Mucosa of rectum (tissue), 2 donors: ENCODE data around the gene GSTK1.
"Not testable (repeated sequence)": the region's sequence is repeated elsewhere in the genome, so short reads cannot be mapped to it uniquely, and the experiment has no call there.

ENCODE experiments used
- H3K27ac ChIP-seq, 2 donors: one replicate each; pipeline ENCODE4 v1.7.0; 2013; ENCODE audit warnings: inconsistent platforms in 2 of 2, low read depth in 2 of 2, low read length in 2 of 2
- H3K27me3 ChIP-seq, 2 donors: one replicate each; pipeline ENCODE4 v1.7.0; 2013; ENCODE audit warnings: low read length in 2 of 2; ENCODE audit not compliant: control insufficient read depth in 2 of 2, insufficient read depth in 2 of 2
- H3K36me3 ChIP-seq, 2 donors: one replicate each; pipeline ENCODE4 v1.7.0; 2013; ENCODE audit warnings: low read length in 2 of 2; ENCODE audit not compliant: control insufficient read depth in 2 of 2, insufficient read depth in 2 of 2
- H3K4me1 ChIP-seq, 2 donors: one replicate each; pipeline ENCODE4 v1.7.0; 2013; ENCODE audit warnings: low read length in 2 of 2, mild to moderate bottlenecking in 1 of 2; ENCODE audit not compliant: control insufficient read depth in 2 of 2, insufficient read depth in 2 of 2
- H3K4me3 ChIP-seq, 2 donors: one replicate each; pipeline ENCODE4 v1.7.0; 2013; ENCODE audit warnings: low read length in 2 of 2
- H3K9ac ChIP-seq, 2 donors: one replicate each; pipeline ENCODE4 v1.7.0; 2013; ENCODE audit warnings: low read length in 2 of 2, low read depth in 1 of 2, mild to moderate bottlenecking in 1 of 2
- H3K9me3 ChIP-seq, 2 donors: one replicate each; pipeline ENCODE4 v1.7.0; 2013; ENCODE audit warnings: low read length in 2 of 2; ENCODE audit not compliant: control insufficient read depth in 2 of 2
- donor health status: healthy.
- donor health status: Normal muscosa, but diverticular disease.

The GSTK1 gene

DNA sequence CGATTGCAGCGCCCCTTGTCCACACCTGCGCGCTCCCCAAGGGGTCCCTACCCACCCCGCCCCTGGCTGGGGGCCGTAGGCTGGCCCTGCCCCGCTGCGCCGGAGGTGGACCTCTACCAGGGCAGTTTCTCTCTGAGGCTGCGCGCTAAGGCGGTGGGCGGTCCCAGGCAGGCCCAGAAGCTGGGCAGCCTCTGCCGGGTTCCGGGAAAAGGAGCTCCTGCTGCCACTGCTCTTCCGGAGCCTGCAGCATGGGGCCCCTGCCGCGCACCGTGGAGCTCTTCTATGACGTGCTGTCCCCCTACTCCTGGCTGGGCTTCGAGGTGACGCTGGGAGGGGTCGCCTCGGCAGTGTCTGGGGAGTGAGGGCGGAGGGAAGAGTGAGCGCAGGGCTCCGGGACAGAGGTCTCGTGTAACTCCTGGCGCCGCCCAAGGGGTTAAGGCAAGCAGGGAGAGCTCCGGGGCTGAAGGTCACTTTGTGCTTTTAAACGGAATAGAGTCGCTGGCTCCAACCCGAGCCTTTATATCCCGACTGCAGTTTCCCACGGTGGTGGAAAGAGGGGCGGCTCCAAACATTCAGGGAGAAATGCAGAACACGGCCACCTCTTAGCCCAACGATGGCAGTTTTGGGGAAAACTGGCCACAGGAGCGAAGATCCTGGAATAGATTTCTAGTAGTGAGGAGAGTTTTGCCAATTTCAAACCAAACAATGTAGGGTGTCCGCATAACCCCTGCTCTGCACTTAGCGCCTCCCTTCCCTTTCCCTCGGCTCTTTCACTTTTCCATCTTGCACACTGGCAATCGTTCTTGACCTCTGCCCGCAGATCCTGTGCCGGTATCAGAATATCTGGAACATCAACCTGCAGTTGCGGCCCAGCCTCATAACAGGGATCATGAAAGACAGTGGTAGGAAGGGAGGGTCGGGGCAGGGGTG is at the start of gene GSTK1:
Gene GSTK1 (plus strand): TSS at position 176 of the 930 bp plus-strand sequence. CDS start 73 bp downstream, at position 249.
- Histone ChIP-seq H3K9ac (peak within 1 kb of the TSS; percentile 82 to 84), H3K4me1 (peaks cover 17 to 36% of the 10 kb centered on the region in 2 donors), H3K4me3 (peak within 1 kb of the TSS; percentile 75 to 90), H3K27ac (peak within 1 kb of the TSS; percentile 88 to 95), H3K27me3 (no peaks in the 10 kb centered on the region), H3K9me3 (no peaks in the 10 kb centered on the region), H3K36me3 (peaks cover 14 to 28% of the 10 kb centered on the region in 2 donors)

DNA sequence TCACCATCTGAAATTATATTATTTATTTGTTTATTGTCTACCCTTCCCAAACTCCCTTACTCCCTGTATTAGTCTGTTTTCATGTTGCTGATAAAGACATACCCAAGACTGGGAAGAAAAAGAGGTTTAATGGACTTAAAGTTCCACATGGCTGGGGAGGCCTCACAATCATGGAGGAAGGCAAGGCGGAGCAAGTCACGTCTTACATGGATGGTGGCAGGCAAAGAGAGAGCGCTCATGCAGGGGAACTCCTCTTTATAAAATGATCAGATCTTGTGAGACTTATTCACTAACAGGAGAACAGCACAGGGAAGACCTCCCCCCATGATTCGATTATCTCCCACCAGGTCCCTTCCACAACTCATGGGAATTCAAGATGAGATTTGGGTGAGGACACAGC is 49.8 kb upstream of the GSTK1 start:
- not testable (repeated sequence) for H3K36me3 ChIP-seq, H3K27ac ChIP-seq, H3K9me3 ChIP-seq, H3K27me3 ChIP-seq, H3K9ac ChIP-seq, H3K4me3 ChIP-seq, H3K4me1 ChIP-seq

DNA sequence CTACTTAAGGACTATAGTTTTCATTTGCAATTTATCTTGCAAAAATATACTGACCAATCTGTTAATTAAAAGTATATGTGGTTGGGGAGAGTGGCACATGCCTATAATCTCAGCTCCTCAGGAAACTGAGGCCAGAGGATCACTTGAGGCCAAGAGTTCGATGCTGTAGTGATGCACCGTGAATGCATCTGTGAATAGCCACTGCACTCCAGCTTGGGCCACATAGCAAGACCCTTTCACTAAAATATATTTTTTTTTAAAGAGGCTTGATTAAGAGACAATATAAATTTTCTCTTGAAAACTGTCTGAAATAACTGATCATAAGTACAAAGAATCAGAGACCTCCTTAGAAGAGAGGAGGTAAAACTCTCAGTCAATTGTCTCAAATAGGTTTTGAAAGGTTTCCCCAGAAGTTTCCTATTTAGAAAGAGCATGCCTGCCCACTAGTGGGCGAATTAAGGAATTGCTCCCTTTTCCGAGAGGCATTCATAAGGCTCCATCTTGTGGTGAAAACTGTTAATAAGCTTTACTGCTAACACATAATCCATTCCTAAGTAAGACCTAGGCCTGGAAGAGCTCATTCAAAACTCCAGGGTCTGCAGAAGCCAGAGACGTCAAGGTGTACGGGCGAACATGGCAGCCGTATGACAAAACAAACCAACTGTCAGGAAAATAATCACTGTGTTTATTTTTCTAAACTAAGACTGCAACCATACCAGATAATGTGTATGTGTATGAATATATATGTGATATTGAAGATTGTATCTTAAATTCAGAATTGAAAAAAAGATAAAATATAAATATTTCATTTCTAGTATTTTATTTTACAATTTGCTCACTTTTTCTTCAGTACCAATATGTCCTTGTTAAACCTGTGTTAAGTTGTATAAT is 48.2 kb upstream of the GSTK1 start:
- Histone ChIP-seq H3K27ac (no peak overlapping the region), H3K9ac (no peak overlapping the region), H3K36me3 (no peaks in the 10 kb centered on the region)

DNA sequence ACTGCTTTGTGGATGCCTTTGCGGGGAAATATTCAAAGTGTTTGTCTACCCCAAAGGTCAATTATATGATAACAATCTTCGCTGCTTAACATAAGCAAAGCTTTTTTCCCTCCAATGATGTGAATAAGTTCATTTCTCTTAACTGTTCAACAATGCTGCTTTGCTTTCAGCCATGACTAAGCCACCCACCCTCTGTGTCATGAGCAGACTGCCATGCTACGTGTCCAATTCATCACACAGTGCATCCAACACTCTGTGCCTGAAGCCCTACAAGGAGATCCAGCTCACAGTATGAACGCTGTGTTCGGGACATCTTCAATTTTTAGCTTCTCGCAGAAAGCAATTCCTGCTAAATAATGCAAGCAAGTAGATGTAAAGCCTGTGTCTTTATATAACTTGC is 47.1 kb upstream of the GSTK1 start:
- Histone ChIP-seq H3K4me1 (no peaks in the 10 kb centered on the region), H3K9ac (no peak overlapping the region), H3K9me3 (no peaks in the 10 kb centered on the region), H3K36me3 (no peaks in the 10 kb centered on the region), H3K4me3 (no peak overlapping the region), H3K27ac (no peak overlapping the region), H3K27me3 (peaks cover 0 to 3% of the 10 kb centered on the region in 2 donors)

More for the DNA sequence above, 48.2 kb upstream of the GSTK1 start:
- Histone ChIP-seq H3K4me3 (no peak overlapping the region), H3K9me3 (no peaks in the 10 kb centered on the region), H3K4me1 (no peaks in the 10 kb centered on the region), H3K27me3 (peaks cover 0 to 3% of the 10 kb centered on the region in 2 donors)

DNA sequence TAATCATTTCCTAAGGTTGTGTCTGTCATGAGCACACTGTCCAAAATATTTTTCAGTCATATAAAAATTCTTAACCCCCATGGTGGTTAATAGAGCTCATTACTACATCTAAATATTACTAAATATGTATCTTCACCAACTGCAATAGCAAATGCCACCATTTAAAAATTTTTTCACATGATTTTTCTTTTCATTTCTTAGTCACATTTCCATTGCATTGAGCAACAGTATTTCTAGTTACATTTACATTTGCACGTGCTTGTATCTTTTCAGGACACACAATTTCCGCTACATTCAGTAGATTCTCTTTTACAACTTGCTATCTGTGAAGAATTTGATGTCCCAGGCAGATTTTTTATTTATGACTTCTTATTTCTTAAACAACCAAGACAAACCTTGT is 46.6 kb upstream of the GSTK1 start:
- H3K9me3 ChIP-seq: no peaks in the 10 kb centered on the region
- no peak overlapping the region for H3K27ac ChIP-seq
- H3K4me1 ChIP-seq: no peaks in the 10 kb centered on the region
- H3K4me3 ChIP-seq: no peak overlapping the region
- no peaks in the 10 kb centered on the region for H3K36me3 ChIP-seq
- no peak overlapping the region for H3K9ac ChIP-seq
- peaks cover 0 to 3% of the 10 kb centered on the region in 2 donors for H3K27me3 ChIP-seq

DNA sequence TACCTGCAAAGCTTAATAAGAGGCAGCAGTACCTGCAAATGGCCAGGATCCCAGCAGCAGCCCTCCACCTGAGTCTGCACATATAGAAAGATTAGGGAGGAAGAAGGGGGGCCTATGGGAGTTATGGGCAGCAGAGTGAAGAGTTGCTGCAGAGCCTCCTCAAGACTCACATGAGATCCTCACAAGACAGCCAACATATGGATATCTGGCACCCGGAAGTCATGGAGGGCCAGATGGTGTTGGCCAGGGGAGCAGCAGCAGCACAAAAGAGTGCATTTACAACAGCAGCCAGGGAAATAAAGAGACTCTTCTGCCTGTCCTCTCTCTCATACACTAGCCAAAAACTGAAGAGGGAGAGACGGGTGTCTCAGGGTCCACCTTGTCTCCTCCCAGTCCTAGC is 45.4 kb upstream of the GSTK1 start:
- H3K36me3 ChIP-seq: no peaks in the 10 kb centered on the region
- H3K4me3 ChIP-seq: no peak overlapping the region
- H3K9me3 ChIP-seq: no peaks in the 10 kb centered on the region
- H3K4me1 ChIP-seq: no peaks in the 10 kb centered on the region
- H3K27ac ChIP-seq: no peak overlapping the region
- H3K9ac ChIP-seq: no peak overlapping the region
- H3K27me3 ChIP-seq: peaks cover 3% of the 10 kb centered on the region in 2 donors

DNA sequence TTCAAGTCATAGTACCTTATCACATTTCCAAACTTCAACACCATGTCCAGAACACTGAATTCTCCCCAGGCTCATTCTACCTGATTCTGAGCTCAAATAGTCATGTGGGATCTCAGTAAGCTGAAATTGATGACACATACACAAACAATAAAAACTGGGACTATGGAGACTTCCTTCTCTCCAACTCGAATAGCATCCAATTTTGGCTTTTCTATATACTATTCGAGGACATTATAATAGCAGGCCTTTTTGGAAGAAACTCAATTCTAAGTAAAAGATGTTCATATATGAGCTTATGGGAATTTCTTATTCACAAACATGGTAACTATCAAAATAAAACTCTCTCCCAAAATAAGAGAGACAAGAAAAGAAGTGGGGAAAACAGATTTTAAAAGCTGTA is 42.0 kb upstream of the GSTK1 start:
- no peak overlapping the region for H3K27ac ChIP-seq
- H3K36me3 ChIP-seq: no peaks in the 10 kb centered on the region
- no peaks in the 10 kb centered on the region for H3K4me1 ChIP-seq

DNA sequence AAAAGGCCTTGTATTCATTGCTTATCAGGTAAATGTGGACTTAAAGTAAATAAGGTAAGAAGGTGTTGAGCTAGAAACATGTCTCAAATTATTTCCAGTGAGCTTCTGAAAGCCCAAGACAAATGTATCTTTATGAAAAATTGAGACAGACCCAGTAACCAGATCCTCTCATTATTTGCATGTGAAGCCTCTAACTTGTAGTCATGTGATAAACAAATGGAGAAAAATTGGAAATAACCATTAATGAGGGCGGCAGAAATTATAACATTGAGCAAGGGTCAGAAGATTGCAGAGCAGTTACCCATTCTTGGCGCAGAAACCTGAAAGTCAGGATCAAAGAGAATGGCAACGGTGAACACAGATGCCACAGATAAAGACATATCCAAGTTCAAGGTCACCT is 41.5 kb upstream of the GSTK1 start, which contains the start of gene TAS2R40:
Gene TAS2R40 (plus strand): TSS at position 301 of the 400 bp plus-strand sequence. CDS start 42 bp downstream, at position 343.
- no peaks in the 10 kb centered on the region for H3K9me3 ChIP-seq
- H3K9ac ChIP-seq: no peak within 1 kb of the TSS
- no peak within 1 kb of the TSS for H3K4me3 ChIP-seq
- no peak within 1 kb of the TSS for H3K27ac ChIP-seq
- H3K36me3 ChIP-seq: no peaks in the 10 kb centered on the region
- H3K27me3 ChIP-seq: peaks cover 3 to 5% of the 10 kb centered on the region in 2 donors
- no peaks in the 10 kb centered on the region for H3K4me1 ChIP-seq

More for the DNA sequence above, 42.0 kb upstream of the GSTK1 start:
- Histone ChIP-seq H3K4me3 (no peak overlapping the region), H3K9me3 (no peaks in the 10 kb centered on the region), H3K27me3 (peaks cover 3 to 5% of the 10 kb centered on the region in 2 donors), H3K9ac (no peak overlapping the region)

DNA sequence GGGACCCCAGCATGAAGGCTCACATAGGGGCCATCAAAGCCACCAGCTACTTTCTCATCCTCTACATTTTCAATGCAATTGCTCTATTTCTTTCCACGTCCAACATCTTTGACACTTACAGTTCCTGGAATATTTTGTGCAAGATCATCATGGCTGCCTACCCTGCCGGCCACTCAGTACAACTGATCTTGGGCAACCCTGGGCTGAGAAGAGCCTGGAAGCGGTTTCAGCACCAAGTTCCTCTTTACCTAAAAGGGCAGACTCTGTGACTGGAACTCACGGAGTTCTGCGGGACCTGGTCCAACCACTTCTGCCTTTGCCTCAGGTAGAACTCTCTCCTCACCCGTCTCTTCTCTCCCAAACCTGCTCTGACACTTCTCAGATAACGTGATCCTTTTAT is 40.5 kb upstream of the GSTK1 start:
- no peaks in the 10 kb centered on the region for H3K9me3 ChIP-seq
- H3K4me3 ChIP-seq: no peak overlapping the region
- peaks cover 3 to 5% of the 10 kb centered on the region in 2 donors for H3K27me3 ChIP-seq
- H3K27ac ChIP-seq: no peak overlapping the region
- H3K9ac ChIP-seq: no peak overlapping the region
- no peaks in the 10 kb centered on the region for H3K4me1 ChIP-seq
- H3K36me3 ChIP-seq: no peaks in the 10 kb centered on the region

DNA sequence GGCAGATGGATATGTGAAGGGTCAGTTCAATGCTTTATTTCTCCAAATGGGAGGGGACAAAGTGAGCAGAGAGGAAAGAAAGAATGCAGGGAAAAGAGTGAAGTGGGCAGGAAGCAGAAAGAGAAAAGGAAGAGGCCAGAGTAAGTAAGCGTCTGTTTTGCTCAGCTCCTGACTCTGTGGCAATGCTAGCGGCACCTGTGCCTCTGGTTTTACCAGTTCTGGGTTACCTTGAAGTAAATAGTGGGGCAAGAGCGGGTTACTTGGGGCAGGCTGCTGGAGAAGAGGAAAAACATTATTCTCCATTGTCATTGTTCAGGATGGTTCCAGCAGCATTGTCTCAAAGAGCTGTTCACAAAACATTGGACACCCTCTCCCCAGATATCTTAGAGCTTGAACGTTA is 39.5 kb upstream of the GSTK1 start:
- H3K9me3 ChIP-seq: no peaks in the 10 kb centered on the region
- H3K36me3 ChIP-seq: no peaks in the 10 kb centered on the region
- H3K4me1 ChIP-seq: no peaks in the 10 kb centered on the region
- H3K4me3 ChIP-seq: no peak overlapping the region
- no peak overlapping the region for H3K27ac ChIP-seq
- peaks cover 3 to 5% of the 10 kb centered on the region in 2 donors for H3K27me3 ChIP-seq
- no peak overlapping the region for H3K9ac ChIP-seq
